Measurements from ENCODE around the gene SEPTIN1. TPM values are rescaled to one million over a fixed set of nuclear protein-coding genes. Genes with fewer than 3 reads are reported as not detected.
"Not testable (repeated sequence)": the region's sequence is repeated elsewhere in the genome, so short reads cannot be mapped to it uniquely, and the experiment has no call there.

The SEPTIN1 gene
- polyA plus RNA-seq, 10 donors = 0.94 to 9.0 (median 3.0) TPM

DNA sequence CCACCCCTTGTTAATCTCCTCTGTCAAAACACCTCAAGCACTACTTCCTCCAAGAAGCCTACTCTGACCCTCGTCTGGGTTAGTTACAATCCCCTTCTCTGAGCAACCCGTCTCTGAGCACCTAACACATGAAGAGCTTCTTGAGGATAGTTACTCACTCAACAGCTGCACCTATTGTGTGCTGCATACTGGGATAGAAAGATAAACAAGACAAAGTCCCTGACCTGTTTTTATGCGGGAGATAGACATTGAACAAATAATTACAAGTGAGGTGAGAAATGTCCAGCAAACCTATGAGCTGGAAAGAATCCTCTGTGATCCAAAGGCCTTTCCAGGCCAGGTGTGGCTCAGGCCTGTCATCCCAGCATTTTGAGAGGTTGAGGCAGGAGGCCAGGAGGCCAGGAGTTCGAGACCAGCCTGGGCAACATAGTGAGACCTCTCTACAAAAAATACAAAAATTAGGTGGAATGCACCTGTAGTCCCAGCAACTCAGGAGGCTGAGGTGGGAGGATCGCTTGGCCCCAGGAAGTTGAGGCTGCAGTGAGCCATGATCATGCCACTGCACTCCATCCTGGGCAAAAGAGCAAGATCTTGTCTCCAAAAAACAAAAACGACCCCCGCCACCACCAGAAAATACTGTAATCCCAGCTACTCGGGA, 19.5 kb upstream of the SEPTIN1 start:
- DNase-seq = no peak

DNA sequence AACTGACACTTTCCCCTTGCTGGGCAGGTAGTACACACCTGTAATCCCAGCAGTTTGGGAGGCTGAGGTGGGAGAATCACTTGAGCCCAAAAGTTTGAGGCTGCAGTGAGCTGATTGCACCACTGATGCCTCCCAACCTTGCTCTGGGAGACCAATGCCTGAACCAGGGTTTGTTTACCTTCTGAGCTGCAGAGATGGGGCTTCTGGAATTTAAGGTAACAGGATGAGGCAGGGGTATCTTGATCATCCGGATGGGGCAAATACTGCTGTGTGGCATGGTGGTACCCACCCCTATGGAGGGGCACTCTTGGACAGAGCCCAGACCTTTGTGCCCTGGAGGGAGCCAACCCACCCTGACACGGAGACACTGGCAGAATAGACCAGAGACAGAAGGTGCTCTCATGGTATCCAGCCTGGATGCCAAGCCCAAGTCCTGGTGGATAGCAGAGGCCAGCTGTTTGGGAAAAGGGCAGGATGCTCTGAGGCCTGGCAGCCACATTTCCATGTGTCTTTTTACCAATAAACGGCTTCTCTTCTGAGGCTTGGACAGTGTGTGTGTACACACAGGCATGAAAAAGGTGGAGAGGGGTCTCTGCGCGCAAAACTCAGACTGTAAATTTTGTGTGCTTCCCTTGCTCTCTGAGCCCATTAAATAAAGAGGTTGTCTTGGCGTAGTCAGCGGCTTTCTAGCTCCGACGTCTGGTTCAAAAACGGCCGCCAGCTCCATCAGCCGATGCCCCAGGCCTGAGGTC, 17.2 kb upstream of the SEPTIN1 start:
- DNase-seq = no peak

DNA sequence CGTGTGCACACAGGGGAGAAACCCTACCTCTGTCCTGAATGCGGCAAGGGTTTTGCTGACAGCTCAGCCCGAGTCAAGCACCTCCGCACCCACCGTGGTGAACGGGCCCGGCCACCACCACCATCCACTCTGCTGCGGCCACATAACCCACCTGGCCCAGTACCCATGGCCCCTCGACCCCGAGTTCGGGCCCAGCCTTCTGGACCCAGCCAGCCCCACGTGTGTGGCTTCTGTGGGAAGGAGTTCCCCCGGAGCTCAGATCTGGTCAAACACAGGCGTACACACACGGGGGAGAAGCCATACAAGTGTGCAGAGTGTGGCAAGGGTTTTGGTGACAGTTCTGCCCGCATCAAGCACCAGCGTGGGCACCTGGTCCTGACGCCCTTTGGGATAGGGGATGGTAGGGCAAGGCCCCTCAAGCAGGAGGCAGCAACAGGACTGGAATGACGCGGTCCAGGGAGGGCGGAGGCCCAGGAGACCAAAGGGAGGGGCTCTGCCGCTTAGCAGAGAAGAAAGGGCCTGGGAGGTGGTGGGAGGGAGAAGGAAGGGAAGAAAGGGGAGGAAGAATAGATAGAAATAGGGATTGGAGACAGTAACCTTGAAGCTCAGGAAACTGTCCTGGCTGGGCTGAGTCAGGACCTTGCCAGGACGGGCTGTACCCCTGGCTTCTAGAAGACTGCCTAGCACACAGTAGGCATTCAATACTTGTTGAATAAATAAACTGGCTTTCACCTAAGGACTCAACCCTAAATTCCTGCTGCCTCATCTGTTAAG, 16.5 kb upstream of the SEPTIN1 start:
- DNase-seq = no peak

DNA sequence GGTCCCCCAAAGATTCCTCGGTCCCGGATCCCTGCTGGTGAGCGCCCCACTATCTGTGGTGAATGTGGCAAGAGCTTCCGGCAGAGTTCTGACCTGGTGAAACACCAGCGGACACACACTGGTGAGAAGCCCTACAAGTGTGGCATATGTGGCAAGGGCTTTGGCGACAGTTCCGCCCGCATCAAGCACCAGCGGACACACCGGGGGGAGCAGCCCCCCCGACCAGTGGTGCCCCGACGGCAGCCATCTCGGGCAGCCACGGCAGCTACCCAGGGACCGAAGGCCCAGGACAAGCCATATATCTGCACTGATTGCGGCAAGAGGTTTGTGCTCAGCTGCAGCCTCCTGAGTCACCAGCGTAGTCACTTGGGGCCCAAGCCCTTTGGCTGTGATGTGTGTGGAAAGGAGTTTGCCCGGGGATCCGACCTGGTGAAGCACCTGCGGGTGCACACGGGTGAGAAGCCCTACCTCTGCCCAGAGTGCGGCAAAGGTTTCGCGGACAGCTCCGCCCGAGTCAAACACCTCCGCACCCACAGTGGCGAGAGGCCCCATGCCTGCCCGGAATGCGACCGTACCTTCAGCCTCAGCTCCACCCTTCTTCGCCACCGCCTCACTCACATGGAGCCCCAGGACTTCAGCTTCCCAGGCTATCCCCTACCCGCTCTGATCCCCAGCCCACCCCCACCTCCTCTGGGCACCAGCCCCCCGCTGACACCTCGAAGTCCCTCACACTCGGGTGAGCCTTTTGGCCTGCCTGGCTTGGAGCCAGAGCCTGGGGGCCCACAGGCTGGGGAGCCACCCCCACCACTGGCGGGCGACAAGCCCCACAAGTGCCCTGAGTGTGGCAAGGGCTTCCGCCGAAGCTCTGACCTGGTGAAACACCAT, 15.7 kb upstream of the SEPTIN1 start:
- DNase-seq = no peak

DNA sequence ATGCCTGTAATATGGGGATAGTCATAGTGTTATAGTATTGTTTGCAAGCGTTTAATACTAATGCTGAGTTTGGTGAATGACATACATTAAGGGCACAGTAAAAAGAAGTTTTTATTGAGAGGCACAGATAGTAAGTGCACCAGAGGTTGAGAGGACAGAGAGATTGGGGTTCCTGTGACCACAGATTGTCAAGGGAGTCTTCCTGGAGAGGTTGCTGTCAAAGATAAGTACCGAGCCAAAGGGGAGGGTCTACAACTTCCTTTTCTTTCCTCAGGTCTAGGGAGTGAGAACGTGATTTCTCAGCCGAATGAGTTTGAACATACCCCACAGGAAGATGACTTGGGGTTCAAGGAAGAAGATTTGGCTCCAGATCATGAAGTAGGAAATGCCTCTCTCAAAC, 14.7 kb upstream of the SEPTIN1 start:
- no peak for DNase-seq

DNA sequence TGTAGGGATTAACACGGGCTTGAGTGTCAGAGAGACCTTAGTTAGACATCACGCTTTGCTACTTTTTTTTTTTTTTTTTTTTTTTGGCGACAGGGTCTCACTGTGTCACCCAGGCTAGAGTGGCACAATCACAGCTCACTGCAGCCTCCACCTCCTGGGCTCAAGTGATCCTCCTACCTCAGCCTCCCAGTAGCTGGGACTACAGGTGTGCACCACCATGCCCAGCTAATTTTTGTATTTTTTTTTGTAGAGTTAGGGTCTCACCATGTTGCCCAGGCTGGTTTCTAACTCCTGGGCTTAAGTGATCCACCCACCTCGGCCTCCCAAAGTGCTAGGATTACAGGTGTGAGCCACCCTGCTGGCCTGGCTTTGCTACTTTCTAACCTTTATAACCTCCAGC, 14.3 kb upstream of the SEPTIN1 start:
- DNase-seq = not testable (repeated sequence)

DNA sequence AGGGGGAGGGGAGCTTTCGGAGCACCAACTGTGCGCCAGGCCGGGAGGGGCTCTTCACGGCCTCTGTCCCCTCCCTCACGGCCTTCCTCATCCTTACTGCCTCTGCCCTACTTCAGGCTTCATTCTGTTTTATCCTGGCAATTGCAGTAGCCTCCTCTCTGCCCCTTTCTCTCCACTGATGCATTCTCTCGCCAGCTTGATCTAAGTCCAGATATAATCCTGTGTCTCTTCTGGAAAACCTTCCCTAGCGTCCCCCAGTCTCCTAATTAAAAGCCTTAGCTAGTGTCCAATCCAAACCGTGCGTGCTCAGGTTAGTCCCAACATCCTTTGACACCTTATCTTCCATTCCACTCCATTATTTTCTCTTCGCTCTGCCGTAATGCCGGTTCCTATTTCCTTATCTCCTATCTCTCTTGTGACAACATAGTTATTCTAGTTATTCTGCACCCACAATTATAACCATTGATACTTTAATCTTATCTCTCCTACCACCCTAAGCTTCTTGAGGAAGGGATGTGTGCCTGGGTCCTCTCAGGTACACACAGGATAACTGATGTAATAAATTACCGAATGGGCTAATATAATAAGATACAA, 13.7 kb upstream of the SEPTIN1 start:
- DNase-seq = no peak

DNA sequence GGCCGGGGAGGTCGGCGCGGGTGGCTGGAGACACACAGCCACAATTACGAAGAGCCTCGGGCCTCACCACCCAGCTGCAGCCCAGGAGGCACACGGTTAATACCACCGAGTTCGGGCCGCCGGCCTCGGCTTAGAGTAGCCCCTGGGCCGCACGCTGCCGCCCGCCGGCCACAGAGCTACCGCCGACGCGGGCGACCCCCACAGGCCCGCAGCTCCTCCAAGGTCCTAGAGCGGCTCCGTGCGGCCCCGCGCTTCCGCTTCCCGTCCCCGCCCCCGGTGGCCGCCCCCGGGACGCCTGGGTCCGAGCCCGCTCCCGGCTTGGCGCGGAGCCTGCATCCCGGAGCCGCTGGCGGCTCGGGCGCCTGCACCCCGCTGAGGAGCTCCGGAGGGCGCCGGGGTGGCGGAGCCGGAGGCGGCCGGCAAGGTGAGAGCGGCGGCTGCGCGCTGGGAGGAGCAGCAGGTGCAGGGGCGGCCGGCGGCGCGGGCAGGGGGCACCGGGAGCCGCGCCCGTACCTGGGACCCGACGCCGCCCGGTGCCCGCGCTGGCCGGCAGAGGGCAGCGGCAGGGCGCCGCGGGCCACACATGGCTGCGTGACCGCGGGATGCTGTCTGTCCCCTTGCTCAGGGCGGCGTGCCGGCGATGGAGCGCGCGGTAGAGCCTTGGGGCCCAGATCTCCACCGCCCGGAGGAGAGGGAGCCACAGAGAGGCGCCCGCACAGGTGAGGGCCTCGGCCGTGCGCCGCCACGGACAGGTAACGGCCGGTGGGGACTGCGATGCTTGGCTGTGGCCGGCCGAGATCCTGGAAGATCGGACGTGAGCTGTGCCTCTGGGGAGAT, 13.0 kb upstream of the SEPTIN1 start, which contains the start of gene ZNF48:
TSS of gene ZNF48 (plus strand) at position 266 of the 837 bp plus-strand sequence. CDS start at position 641, 375 bp downstream.
- peak; percentile 89 to 97 (median 93) for DNase-seq

DNA sequence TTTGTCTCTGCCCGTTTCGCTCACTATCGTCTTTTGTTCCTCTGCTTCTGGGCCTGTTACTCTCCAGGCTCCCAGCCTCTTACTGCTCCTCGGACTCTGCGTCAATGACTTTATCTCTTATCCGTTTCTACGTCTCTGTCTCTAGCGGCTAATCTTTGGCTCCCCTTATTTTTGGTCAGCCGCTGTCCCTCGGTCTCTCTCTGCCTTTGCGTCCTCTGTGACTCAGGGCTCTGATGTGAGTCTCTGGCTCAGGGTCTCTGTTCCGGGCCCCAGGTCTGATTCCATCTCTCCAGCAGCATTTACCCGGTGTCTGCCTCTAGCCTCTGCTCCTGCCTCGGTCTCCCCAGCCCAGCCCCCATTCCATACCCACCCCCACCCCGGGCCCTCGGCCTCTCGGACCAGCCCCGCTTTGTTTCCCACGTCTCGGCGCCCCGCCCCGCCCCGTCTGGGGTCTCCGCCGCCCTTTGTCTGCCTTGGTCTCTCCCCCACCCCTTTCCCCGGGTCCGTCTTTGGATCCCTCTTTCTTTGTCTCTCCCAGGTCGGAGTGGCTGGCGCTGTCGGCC, 12.3 kb upstream of the SEPTIN1 start:
- peak in 1 of 3 donors; percentile 78 for DNase-seq

DNA sequence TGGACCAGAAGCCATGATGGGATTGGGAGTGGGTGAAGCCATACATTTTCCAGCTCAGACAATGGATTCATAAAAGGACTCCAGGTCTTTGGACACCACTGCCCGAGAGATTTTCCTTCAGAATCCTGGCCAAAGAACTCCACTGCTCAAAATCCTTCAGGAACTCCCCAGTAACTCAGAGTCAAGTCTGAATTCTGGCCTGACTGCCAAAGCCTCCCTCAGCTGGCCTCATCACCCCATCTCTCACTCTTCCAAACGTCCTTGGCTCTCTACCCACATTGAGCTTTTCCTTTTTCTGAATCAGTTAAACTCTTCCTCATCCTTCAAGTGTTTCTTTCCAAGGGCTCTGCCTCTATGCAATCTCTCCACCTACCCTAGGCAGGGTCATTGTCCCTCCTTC, 1.2 kb upstream of the SEPTIN1 start:
- peak in 2 of 3 donors; percentile 77 to 90 for DNase-seq

DNA sequence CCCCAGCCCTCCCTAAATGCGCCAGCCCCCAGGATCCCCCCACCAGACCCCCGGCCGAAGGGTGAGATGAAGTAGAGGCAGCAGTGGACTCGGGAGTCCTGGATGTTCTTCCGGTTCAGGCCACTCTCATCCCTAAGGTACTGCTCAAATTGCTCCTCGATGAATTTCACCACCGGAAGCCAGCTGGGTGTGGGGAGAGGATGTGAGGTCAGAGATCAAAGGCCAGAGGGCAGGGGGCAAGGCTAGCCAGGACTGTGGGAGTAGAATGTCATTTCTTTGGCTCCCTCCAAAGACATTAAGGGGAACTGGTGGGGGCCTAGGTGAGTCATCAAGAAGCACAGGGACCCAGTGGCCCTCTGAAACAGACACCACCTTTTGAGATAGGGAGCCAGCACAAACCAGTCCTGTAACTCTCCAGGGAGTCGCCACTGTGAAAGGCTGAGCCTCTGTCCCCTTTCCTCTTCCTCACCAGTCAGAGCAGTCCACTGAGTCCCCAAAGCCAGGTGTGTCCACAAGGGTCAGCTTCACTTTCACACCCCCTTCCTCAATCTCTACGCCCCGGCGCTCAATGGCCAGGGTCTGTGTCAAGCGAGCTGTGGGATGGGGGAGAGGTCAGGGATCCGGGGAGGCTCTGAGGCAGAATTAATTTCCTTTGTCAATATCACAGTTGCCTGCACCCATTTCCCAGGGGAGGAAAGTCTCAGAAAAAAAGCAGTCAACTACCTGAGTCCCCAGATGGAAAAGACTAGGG, 895 bp downstream of the SEPTIN1 start:
- no peak for DNase-seq

DNA sequence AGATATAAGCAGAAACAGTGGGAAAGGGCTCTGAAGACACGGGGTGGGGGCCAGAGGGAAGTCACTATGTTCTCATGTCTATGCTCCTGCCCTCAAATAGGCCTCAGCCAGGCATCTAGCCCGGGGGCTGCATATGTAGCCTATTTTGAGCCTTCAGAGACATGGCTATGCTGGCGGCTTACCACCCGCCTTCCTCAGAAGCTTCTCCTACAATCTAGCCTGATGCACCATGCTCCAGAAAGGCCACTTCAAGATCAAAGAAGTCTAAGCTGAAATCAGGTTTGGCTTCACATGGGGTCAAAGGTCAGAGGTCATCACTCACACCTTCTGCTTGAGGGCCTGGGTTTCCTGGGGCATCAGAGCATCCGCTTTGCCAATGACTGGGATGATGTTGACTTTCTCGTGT, 1.6 kb downstream of the SEPTIN1 start:
- no peak for DNase-seq

DNA sequence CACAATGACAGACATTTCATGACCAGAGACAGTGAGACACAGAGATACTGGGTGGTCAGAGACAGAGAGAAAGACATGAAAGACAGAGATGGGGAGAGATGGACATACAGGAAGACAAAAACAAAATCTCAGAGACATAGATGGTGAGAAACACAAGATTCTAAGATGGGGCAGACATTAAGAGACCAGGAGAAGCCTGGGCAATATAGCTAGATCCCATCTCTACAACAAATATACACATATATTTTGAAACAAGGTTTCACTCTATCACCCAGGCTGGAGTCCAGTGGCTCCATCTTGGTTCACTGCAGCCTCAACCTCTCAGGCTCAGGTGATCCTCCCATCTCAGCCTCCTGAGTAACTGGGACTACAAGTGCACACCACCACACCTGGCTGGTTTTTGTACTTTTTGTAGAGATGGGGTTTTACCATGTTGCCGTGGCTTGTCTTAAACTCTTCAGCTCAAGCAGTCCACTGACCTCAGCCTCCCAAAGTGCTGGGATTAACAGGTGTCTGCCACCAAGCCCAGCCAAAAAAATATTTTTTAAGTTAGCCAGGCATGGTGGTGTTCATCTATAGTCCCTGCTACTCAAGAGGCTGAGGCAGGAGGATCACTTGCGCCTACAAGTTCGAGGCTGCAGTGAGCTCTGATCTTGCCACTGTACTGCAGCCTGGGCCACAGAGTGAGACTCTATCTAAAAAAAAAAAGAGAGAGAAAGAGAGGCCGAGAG, 2.1 kb downstream of the SEPTIN1 start:
- no peak for DNase-seq

DNA sequence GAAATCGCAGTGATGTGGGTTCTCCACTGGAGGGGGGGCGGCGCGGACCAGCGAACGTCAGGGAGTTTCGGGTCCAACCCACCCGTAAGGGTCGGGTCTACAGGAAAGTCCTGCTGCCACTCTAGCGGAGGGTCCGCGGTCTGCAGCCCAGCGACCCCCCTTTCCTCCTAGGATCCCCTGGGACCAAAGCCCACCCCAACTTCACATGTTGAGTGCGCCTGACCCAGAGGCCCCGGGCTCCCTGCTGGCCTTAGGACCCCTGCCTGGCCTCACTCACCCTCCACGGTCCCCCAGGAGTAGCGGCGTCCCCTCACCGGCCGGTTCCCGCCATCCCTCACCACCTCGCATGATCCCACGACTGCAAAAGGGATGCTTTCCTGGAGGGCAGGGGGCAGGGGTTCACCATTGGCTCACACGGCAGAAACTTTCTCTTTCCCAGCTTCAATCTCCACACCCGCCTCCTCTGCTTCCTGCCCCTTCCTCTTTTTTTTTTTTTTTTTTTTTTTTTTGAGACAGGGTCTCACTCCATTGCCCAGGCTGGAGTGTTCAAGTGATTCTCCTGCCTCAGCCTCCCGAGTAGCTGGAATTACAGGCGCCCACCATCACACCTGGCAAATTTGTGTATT, 3.1 kb downstream of the SEPTIN1 start:
- DNase-seq = no peak

DNA sequence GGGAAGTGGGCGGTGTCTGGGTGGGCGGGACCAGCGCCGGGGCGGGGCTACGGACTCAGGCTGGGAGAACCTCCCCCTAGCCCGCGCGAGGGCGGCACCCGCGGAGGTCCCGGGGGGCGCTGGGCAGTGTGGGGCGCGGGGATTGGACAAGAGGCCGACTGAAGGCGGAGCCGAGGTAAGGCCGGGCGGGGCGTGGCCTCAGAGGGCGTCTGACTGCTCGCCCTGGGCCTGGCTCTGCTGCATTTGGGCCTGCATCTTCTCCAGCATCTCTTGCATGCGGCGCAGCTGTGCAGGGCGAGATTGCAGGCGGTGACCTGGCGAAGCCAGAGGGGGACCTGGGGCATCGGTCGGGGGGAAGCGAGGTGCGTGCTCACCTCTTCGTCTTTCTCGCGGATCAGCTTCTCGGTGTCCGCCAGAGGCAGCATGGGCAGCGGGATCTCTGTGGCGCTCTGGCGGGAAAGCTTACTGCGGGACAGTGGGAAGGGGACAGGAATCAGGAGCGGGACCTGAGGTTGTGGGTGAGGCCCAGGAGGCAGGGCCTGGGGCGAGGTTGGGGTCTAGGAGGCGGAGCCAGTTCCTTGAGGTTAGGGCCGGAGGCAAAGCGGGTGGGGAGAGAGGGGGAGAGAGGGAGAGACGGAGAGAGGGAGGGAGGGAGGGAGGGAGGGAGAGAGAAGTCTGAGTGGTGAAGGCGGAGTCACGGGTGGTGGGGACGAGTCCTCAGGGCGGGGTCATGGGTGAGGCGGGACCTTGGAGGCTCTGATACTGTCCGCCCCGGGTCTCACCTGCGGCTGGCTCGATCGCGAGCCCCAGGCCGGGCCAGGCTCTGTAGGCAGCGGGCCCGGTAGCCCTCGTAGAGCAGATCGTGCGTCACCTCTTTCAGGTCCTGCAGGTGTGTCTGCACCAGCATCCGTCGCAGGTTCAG, 3.9 kb downstream of the SEPTIN1 start:
- DNase-seq = peak; percentile 98 to 99 (median 99)

DNA sequence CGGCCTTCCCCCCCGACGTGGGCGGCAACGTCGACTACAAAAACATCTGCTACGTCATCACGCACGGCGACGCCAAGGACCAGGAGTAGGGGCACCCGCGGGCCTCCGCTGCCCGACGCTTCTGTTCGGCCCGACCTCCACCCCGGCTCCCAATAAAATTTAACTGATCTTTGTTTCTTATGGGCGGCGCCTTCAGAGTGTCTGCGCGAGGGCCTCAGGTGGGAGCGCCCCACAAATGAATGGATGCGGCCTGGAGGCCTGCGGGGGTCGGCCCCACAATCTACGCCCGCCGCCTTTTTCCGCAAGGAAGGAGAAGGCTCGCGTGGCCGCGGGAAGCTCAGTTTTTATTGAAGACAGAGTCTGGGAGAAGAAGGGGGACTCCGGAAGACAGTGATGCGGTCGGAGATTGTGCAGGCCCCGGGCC, 4.5 kb downstream of the SEPTIN1 start:
- peak; percentile 88 to 96 (median 94) for DNase-seq

Measured in muscle of back (tissue), 11 donors.